ENCODE results near the gene TTC39A. TPM values are rescaled to one million over a fixed set of nuclear protein-coding genes. Genes with fewer than 3 reads are reported as not detected.

Gene TTC39A
- total and polyA plus RNA-seq, 2 donors (not counting 1 experiment from before 2014, with no cell fraction given) = not detected

DNA sequence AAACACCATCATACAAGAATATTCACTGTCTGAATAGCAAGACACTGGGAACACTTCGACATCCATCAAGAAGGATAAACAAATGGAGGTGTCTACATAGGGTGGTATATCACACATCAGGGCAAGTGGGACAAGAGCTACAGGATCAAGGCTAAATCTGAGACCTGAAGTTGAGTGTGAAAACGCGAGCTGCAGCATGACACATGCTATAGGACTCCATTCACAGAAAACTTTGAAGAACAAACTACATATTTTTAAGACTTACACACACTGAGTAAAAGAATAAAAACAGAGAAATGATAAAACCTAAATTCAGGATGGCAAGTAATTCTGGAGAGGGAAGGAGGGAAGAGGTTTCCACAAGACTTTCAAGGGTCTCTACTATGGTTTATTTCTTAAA is 2.1 kb downstream of the TTC39A start:
- no peaks in the 10 kb centered on the region for H3K36me3 ChIP-seq (replicated peaks in 1 of 2; ENCODE audit: control extremely low read depth in 1 of 2, control insufficient read depth in 1 of 2, extremely low read depth in 1 of 2, insufficient read depth in 2 of 2, low read length in 1 of 2)
- ATAC-seq (ENCODE audit: low read depth) = no peak
- no peak for TF ChIP-seq CTCF (IDR thresholded peaks at IDR 0.05)
- no peak for TF ChIP-seq EZH2 (IDR thresholded peaks at IDR 0.05; ENCODE audit: borderline replicate concordance, insufficient read depth, low read depth, low read length, poor library complexity, severe bottlenecking)
- Mint-ChIP-seq H3K4me1 (peaks cover 10% of the 10 kb centered on the region), H3K27ac (no peak overlapping the region), H3K4me3 (no peak overlapping the region), H3K27me3 (peaks cover 32% of the 10 kb centered on the region), H3K9me3 (ENCODE audit: insufficient read depth) (no peaks in the 10 kb centered on the region)
- intact Hi-C loops (cut with micrococcal nuclease) = no loop called here
- H3K9me3 ChIP-seq (ENCODE audit: control extremely low read depth in 1 of 3, control insufficient read depth in 2 of 3, insufficient read depth in 1 of 3, low read length in 2 of 3) = peaks cover 0 to 11% (median 0%) of the 10 kb centered on the region in 3 donors
- no CpG with 5 or more reads among the region's 3 CpGs for WGBS (ENCODE audit: insufficient coverage)
- H3K27ac ChIP-seq (ENCODE audit: low read length in 2 of 2) = no peak overlapping the region
- no peak overlapping the region for H3K4me3 ChIP-seq (ENCODE audit: control extremely low read depth in 1 of 5, extremely low read depth in 1 of 5, insufficient read depth in 1 of 5, low read depth in 2 of 5, low read length in 4 of 5)
- CTCF ChIA-PET = no interaction called here
- no peak overlapping the region for H3K9ac ChIP-seq (ENCODE audit: low read length)
- H3K4me2 ChIP-seq (replicated peaks; ENCODE audit: low read depth, low read length, poor library complexity, severe bottlenecking) = no peak overlapping the region
- H4K20me1 ChIP-seq (ENCODE audit: control insufficient read depth, insufficient read depth, low read length, poor library complexity, severe bottlenecking) = no peaks in the 10 kb centered on the region
- POLR2A ChIA-PET = no interaction called here
- peaks cover 8 to 12% of the 10 kb centered on the region in 2 donors for H3K4me1 ChIP-seq (ENCODE audit: control insufficient read depth in 2 of 2, insufficient read depth in 2 of 2, low read length in 2 of 2)
- no peak for DNase-seq
- no peak overlapping the region for H2AFZ ChIP-seq (ENCODE audit: insufficient read depth, low read depth, low read length, poor library complexity, severe bottlenecking)
- H3K79me2 ChIP-seq (ENCODE audit: control insufficient read depth, insufficient read depth, low read length) = no peaks in the 10 kb centered on the region
- peaks cover 0 to 32% (median 14%) of the 10 kb centered on the region in 4 experiments for H3K27me3 ChIP-seq (replicated peaks in 1 of 4; ENCODE audit: control extremely low read depth in 1 of 4, control insufficient read depth in 3 of 4, insufficient read depth in 4 of 4, low read length in 3 of 4)

DNA sequence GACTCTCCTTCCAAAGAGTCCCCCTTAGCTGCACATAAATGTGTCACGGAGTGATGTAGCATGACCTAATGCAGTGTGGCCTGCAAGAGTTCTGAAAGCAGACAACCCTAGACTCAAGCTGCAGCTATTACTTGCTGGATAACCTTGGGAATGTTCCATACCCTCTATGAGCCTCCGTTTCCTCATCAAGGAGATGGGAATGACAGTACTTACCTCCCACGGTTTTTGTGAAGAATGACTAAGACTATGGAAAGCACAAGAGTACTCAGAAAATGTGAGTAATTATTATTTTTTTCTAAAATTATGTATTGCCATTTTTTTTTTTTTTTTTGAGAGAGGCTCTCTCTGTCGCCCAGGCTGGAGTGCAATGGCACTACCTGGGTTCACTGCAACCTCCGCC is 3.0 kb downstream of the TTC39A start:
- H3K4me1 Mint-ChIP-seq = peaks cover 10% of the 10 kb centered on the region
- peaks cover 0 to 11% (median 0%) of the 10 kb centered on the region in 3 donors for H3K9me3 ChIP-seq (ENCODE audit: control extremely low read depth in 1 of 3, control insufficient read depth in 2 of 3, insufficient read depth in 1 of 3, low read length in 2 of 3)
- WGBS (ENCODE audit: insufficient coverage) = 97% methylated on average over 3 of the region's 5 CpGs
- no peaks in the 10 kb centered on the region for H4K20me1 ChIP-seq (ENCODE audit: control insufficient read depth, insufficient read depth, low read length, poor library complexity, severe bottlenecking)
- H3K27me3 ChIP-seq (replicated peaks in 1 of 4; ENCODE audit: control extremely low read depth in 1 of 4, control insufficient read depth in 3 of 4, insufficient read depth in 4 of 4, low read length in 3 of 4) = peaks cover 0 to 32% (median 14%) of the 10 kb centered on the region in 4 experiments
- POLR2A ChIA-PET = no interaction called here
- H3K4me3 Mint-ChIP-seq = no peak overlapping the region
- peaks cover 32% of the 10 kb centered on the region for H3K27me3 Mint-ChIP-seq
- H2AFZ ChIP-seq (ENCODE audit: insufficient read depth, low read depth, low read length, poor library complexity, severe bottlenecking) = no peak overlapping the region
- ATAC-seq (ENCODE audit: low read depth) = no peak
- no peak for TF ChIP-seq CTCF (IDR thresholded peaks at IDR 0.05)
- TF ChIP-seq EZH2 (IDR thresholded peaks at IDR 0.05; ENCODE audit: borderline replicate concordance, insufficient read depth, low read depth, low read length, poor library complexity, severe bottlenecking) = no peak
- intact Hi-C loops (cut with micrococcal nuclease) = no loop called here
- no peak for DNase-seq
- no peak overlapping the region for H3K9ac ChIP-seq (ENCODE audit: low read length)
- H3K4me1 ChIP-seq (ENCODE audit: control insufficient read depth in 2 of 2, insufficient read depth in 2 of 2, low read length in 2 of 2) = peaks cover 8 to 12% of the 10 kb centered on the region in 2 donors
- CTCF ChIA-PET = interaction anchor here (0.6 kb wide), 1 partner anchor 36 kb away, joined by 3 read pairs; no protein-coding TSS in a partner anchor
- no peak overlapping the region for H3K4me3 ChIP-seq (ENCODE audit: control extremely low read depth in 1 of 5, extremely low read depth in 1 of 5, insufficient read depth in 1 of 5, low read depth in 2 of 5, low read length in 4 of 5)
- no peaks in the 10 kb centered on the region for H3K79me2 ChIP-seq (ENCODE audit: control insufficient read depth, insufficient read depth, low read length)
- no peak overlapping the region for H3K27ac Mint-ChIP-seq
- H3K27ac ChIP-seq (ENCODE audit: low read length in 2 of 2) = no peak overlapping the region
- H3K9me3 Mint-ChIP-seq (ENCODE audit: insufficient read depth) = no peaks in the 10 kb centered on the region
- H3K4me2 ChIP-seq (replicated peaks; ENCODE audit: low read depth, low read length, poor library complexity, severe bottlenecking) = no peak overlapping the region
- H3K36me3 ChIP-seq (replicated peaks in 1 of 2; ENCODE audit: control extremely low read depth in 1 of 2, control insufficient read depth in 1 of 2, extremely low read depth in 1 of 2, insufficient read depth in 2 of 2, low read length in 1 of 2) = no peaks in the 10 kb centered on the region
